A673 (cell line): ENCODE measurements around the gene LDLRAD3. TPM values are rescaled to one million over a fixed set of nuclear protein-coding genes. Genes with fewer than 3 reads are reported as not detected.

Source experiments
- BruUV-seq: library from RNA; stranded (reverse); fragments of 400-500 nt; replicated peaks from 2 replicates; lab custom pipeline; 2021; lab: Mats Ljungman, UMichigan
- CTCF ChIA-PET: fragments of 300-600 bp; sonication (Branson Sonifier 250); formaldehyde crosslinking; loops from one replicate; lab custom pipeline; 2022; ENCODE audit warnings: antibody characterized with exemption; lab: Charles Lee
- POLR2A ChIA-PET: fragments of 300-600 bp; sonication (Branson Sonifier 250); formaldehyde crosslinking; loops from one replicate; lab custom pipeline; 2022; ENCODE audit warnings: antibody characterized with exemption; ENCODE audit not compliant: low non-redundant PET; lab: Charles Lee
- DNase-seq: peaks from one replicate; pipeline ENCODE4 v3.0.0-alpha.2; 2015; ENCODE audit warnings: low spot score
- H3K27ac ChIP-seq: fragments of 200-600 bp; sonication (generic); 2 replicates; pipeline ENCODE4 v1.5.1; 2016; ENCODE audit warnings: mixed run types, low read depth, mild to moderate bottlenecking, mixed read lengths, antibody characterized with exemption, low read length; ENCODE audit not compliant: poor library complexity, severe bottlenecking
- H3K27me3 ChIP-seq: fragments of 200-600 bp; sonication (generic); replicated peaks from 2 replicates; pipeline ENCODE4 v1.6.1; 2017; ENCODE audit warnings: mixed run types, low read depth, mild to moderate bottlenecking, mixed read lengths, antibody characterized with exemption, low read length; ENCODE audit not compliant: insufficient read depth, poor library complexity
- H3K36me3 ChIP-seq: fragments of 200-600 bp; sonication (generic); 2 replicates; pipeline ENCODE4 v1.6.1; 2016; ENCODE audit warnings: mixed run types, mild to moderate bottlenecking, mixed read lengths, antibody characterized with exemption, low read length; ENCODE audit not compliant: insufficient read depth, poor library complexity, severe bottlenecking
- H3K4me1 ChIP-seq: fragments of 200-600 bp; sonication (generic); 2 replicates; pipeline ENCODE4 v1.6.1; 2017; ENCODE audit warnings: mixed run types, mild to moderate bottlenecking, mixed read lengths, antibody characterized with exemption, low read length; ENCODE audit not compliant: insufficient read depth, poor library complexity, severe bottlenecking
- H3K4me3 ChIP-seq: fragments of 200-600 bp; sonication (generic); 2 replicates; pipeline ENCODE4 v1.5.1; 2016; ENCODE audit warnings: low read depth, mixed run types, mild to moderate bottlenecking, mixed read lengths, low read length; ENCODE audit not compliant: poor library complexity, severe bottlenecking
- H3K9me3 ChIP-seq: fragments of 200-600 bp; sonication (generic); 2 replicates; pipeline ENCODE4 v1.6.1; 2016; ENCODE audit warnings: mixed run types, low read depth, mild to moderate bottlenecking, mixed read lengths, antibody characterized with exemption, low read length; ENCODE audit not compliant: poor library complexity, severe bottlenecking
- CTCF ChIP-seq: fragments of 300-800, 200-600 bp; sonication (generic); conservative IDR thresholded peaks from 2 replicates; pipeline ENCODE4 v1.5.1; 2017; ENCODE audit warnings: low read depth, mild to moderate bottlenecking, antibody characterized with exemption, low read length, moderate library complexity, mixed read lengths
- EZH2 ChIP-seq: fragments of 200-600 bp; sonication (generic); IDR thresholded peaks from 2 replicates; pipeline ENCODE4 v1.6.1; 2017; ENCODE audit warnings: borderline replicate concordance, low read depth, mild to moderate bottlenecking, mixed read lengths, antibody characterized with exemption, low read length; ENCODE audit not compliant: poor library complexity, severe bottlenecking
- intact Hi-C: fragments of 100-400 bp; cut with micrococcal nuclease; formaldehyde crosslinking; loops from one replicate; pipeline ENCODE4 v1.10.0; 2022; ENCODE audit not compliant: unreplicated experiment
- total RNA-seq: library from RNA; stranded (reverse); gene quantifications from 2 replicates; pipeline ENCODE4 v1.2.3, GENCODE V29; 2021

The LDLRAD3 gene
- total RNA-seq, 1 experiment from 2014 or later = 13.1 TPM

GRCh38 chr11:36205536-36205935 lies 261.7 kb downstream of the LDLRAD3 start:
- ChIA-PET POLR2A (no interaction called here), CTCF (no interaction called here)
- Histone ChIP-seq H3K9me3 (no peaks in the 10 kb centered on the region), H3K4me3 (no peak overlapping the region), H3K36me3 (no peaks in the 10 kb centered on the region), H3K4me1 (no peaks in the 10 kb centered on the region), H3K27ac (no peak overlapping the region), H3K27me3 (no peaks in the 10 kb centered on the region)
- no peak for DNase-seq
- intact Hi-C loops = no loop called here
- BruUV-seq = no TSS peak
- TF ChIP-seq CTCF (no peak), EZH2 (no peak)

GRCh38 chr11:36210529-36210928 lies 266.7 kb downstream of the LDLRAD3 start:
- no peak for TF ChIP-seq EZH2
- no peak for TF ChIP-seq CTCF
- H3K4me1 ChIP-seq = no peaks in the 10 kb centered on the region
- BruUV-seq = no TSS peak
- no peaks in the 10 kb centered on the region for H3K9me3 ChIP-seq
- H3K27me3 ChIP-seq = no peaks in the 10 kb centered on the region
- DNase-seq = no peak
- no peaks in the 10 kb centered on the region for H3K36me3 ChIP-seq
- intact Hi-C loops = no loop called here
- POLR2A ChIA-PET = interaction anchor here (0.6 kb wide), 1 partner anchor 9 kb away, joined by 3 read pairs; no protein-coding TSS in a partner anchor
- no peak overlapping the region for H3K27ac ChIP-seq
- CTCF ChIA-PET = interaction anchor here (1.1 kb wide), 1 partner anchor 45 kb away, joined by 3 read pairs; no protein-coding TSS in a partner anchor
- no peak overlapping the region for H3K4me3 ChIP-seq

- no peak for TF ChIP-seq CTCF
- no peak for TF ChIP-seq EZH2
- Histone ChIP-seq H3K4me1 (no peaks in the 10 kb centered on the region), H3K36me3 (no peaks in the 10 kb centered on the region), H3K9me3 (no peaks in the 10 kb centered on the region), H3K27me3 (no peaks in the 10 kb centered on the region), H3K4me3 (no peak overlapping the region), H3K27ac (no peak overlapping the region)
- ChIA-PET CTCF (no interaction called here), POLR2A (no interaction called here)
- no TSS peak for BruUV-seq
- no peak for DNase-seq
- intact Hi-C loops = no loop called here
These were observed 268.0 kb downstream of the LDLRAD3 start for GRCh38 chr11:36211761-36212430.
